HepG2 (cell line): ENCODE results near the gene NEDD8. TPM values are rescaled to one million over a fixed set of nuclear protein-coding genes. Genes with fewer than 3 reads are reported as not detected.

Experiments used
- ARNTL ChIP-seq: sonication (generic); formaldehyde crosslinking; IDR thresholded peaks from 2 replicates; pipeline ENCODE4 v1.4.0; 2020; ENCODE audit warnings: mild to moderate bottlenecking, missing genetic modification reagents
- CBFB ChIP-seq: sonication (generic); formaldehyde crosslinking; IDR thresholded peaks from 2 replicates; pipeline ENCODE4 v1.4.0; 2020; ENCODE audit warnings: missing genetic modification reagents
- CC2D1A ChIP-seq: sonication (generic); formaldehyde crosslinking; IDR thresholded peaks from 2 replicates; pipeline ENCODE4 v1.8.1; 2023; ENCODE audit warnings: mild to moderate bottlenecking, missing genetic modification reagents
- CHD4 ChIP-seq: fragments of 200-600 bp; sonication (generic); IDR thresholded peaks from 2 replicates; pipeline ENCODE4 v1.7.0; 2017; ENCODE audit warnings: mild to moderate bottlenecking, low read length, borderline replicate concordance
- DRAP1 ChIP-seq: IDR thresholded peaks from 2 replicates; pipeline ENCODE4 v1.6.1; 2016; ENCODE audit warnings: missing genetic modification reagents, missing compliant biosample characterization
- HNF1B ChIP-seq: sonication (generic); formaldehyde crosslinking; IDR thresholded peaks from 2 replicates; pipeline ENCODE4 v1.5.1; 2020; ENCODE audit warnings: mild to moderate bottlenecking, moderate library complexity, missing genetic modification reagents
- LRRFIP1 ChIP-seq: sonication (generic); formaldehyde crosslinking; conservative IDR thresholded peaks from 2 replicates; pipeline ENCODE4 v1.4.0; 2020; ENCODE audit warnings: missing genetic modification reagents
- MEIS2 ChIP-seq: sonication (generic); formaldehyde crosslinking; IDR thresholded peaks from 2 replicates; pipeline ENCODE4 v1.9.0; 2021; ENCODE audit warnings: mild to moderate bottlenecking, missing genetic modification reagents
- NCOA5 ChIP-seq: sonication (generic); formaldehyde crosslinking; IDR thresholded peaks from 2 replicates; pipeline ENCODE4 v1.4.0; 2020; ENCODE audit warnings: missing genetic modification reagents
- NCOR1 ChIP-seq: fragments of 200-600 bp; sonication (generic); IDR thresholded peaks from 2 replicates; pipeline ENCODE4 v1.7.0; 2017; ENCODE audit warnings: antibody characterized with exemption, low read length, borderline replicate concordance
- NR2F6 ChIP-seq, 2 experiments: IDR thresholded peaks; 2 replicates each; pipeline ENCODE4 v1.6.1; 2016; ENCODE audit warnings: antibody characterized with exemption in 1 of 2, mild to moderate bottlenecking in 1 of 2
- PHB2 ChIP-seq: fragments of 450-650 bp; IDR thresholded peaks from 2 replicates; pipeline ENCODE4 v1.6.1; 2018; ENCODE audit not compliant: partially characterized antibody
- SRSF1 ChIP-seq: fragments of 200-400 bp; formaldehyde crosslinking; optimal IDR thresholded peaks from 2 replicates; pipeline ENCODE3; 2017; ENCODE audit warnings: mild to moderate bottlenecking, low read depth, low read length, moderate library complexity
- ZC3H13 ChIP-seq: sonication (generic); formaldehyde crosslinking; IDR thresholded peaks from 2 replicates; pipeline ENCODE4 v1.8.1; 2023; ENCODE audit warnings: mild to moderate bottlenecking, missing genetic modification reagents, moderate library complexity
- ZNF18 ChIP-seq: sonication (generic); formaldehyde crosslinking; IDR thresholded peaks from 2 replicates; pipeline ENCODE4 v1.8.0; 2022; ENCODE audit warnings: mild to moderate bottlenecking, missing genetic modification reagents; ENCODE audit not compliant: insufficient replicate concordance
- ZNF563 ChIP-seq: sonication (generic); formaldehyde crosslinking; IDR thresholded peaks from 2 replicates; pipeline ENCODE4 v1.8.0; 2022; ENCODE audit warnings: mild to moderate bottlenecking, moderate library complexity, missing genetic modification reagents
- ZNF7 ChIP-seq: IDR thresholded peaks from 2 replicates; pipeline ENCODE4 v1.6.1; 2016; ENCODE audit warnings: missing biosample characterization, missing genetic modification reagents
- polyA plus RNA-seq, 8 experiments: library from polyadenylated mRNA; depleted of rRNA in 3 of 8; stranded (reverse) in 7 of 8; unstranded in 1 of 8; fragments of >200 nt; fragmentation: Illumina TruSeq in 4 of 8; extraction: Trizol in 4 of 8; gene quantifications; 2 replicates each; pipeline versions ENCODE4 v1.2.1 to v1.2.3, GENCODE V29; 2011 to 2016; ENCODE audit warnings: low read depth in 4 of 8, missing spikeins in 1 of 8, mixed read lengths in 1 of 8; ENCODE audit not compliant: insufficient read depth in 1 of 8
- total RNA-seq, 5 experiments: library from RNA; depleted of rRNA; stranded (reverse); fragments of >200 nt; fragmentation: Illumina TruSeq; extraction: Trizol; gene quantifications; 2 replicates each; pipeline ENCODE4 v1.2.3, GENCODE V29; 2016; ENCODE audit warnings: low read depth in 1 of 5
- TF ChIP-seq, protein P1 (sequence below): sonication (generic); formaldehyde crosslinking; conservative IDR thresholded peaks from 2 replicates; pipeline ENCODE4 v1.8.0; 2022; ENCODE audit warnings: low read depth, missing genetic modification reagents
- TF ChIP-seq, protein P2 (sequence below): sonication (generic); formaldehyde crosslinking; IDR thresholded peaks from 2 replicates; pipeline ENCODE4 v1.8.0; 2022; ENCODE audit warnings: mild to moderate bottlenecking, missing genetic modification reagents

The NEDD8 gene
- total and polyA plus RNA-seq, 2 of the 13 experiments (the other 11 are each of a cell fraction or from before 2014, with no cell fraction given), result 535 to 713 TPM

- TF ChIP-seq, protein P1, sequence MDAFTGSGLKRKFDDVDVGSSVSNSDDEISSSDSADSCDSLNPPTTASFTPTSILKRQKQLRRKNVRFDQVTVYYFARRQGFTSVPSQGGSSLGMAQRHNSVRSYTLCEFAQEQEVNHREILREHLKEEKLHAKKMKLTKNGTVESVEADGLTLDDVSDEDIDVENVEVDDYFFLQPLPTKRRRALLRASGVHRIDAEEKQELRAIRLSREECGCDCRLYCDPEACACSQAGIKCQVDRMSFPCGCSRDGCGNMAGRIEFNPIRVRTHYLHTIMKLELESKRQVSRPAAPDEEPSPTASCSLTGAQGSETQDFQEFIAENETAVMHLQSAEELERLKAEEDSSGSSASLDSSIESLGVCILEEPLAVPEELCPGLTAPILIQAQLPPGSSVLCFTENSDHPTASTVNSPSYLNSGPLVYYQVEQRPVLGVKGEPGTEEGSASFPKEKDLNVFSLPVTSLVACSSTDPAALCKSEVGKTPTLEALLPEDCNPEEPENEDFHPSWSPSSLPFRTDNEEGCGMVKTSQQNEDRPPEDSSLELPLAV (CRISPR knock-in tag), result no peak
- TF ChIP-seq, protein P2, sequence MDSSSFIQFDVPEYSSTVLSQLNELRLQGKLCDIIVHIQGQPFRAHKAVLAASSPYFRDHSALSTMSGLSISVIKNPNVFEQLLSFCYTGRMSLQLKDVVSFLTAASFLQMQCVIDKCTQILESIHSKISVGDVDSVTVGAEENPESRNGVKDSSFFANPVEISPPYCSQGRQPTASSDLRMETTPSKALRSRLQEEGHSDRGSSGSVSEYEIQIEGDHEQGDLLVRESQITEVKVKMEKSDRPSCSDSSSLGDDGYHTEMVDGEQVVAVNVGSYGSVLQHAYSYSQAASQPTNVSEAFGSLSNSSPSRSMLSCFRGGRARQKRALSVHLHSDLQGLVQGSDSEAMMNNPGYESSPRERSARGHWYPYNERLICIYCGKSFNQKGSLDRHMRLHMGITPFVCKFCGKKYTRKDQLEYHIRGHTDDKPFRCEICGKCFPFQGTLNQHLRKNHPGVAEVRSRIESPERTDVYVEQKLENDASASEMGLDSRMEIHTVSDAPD (CRISPR knock-in tag), result peak; percentile 94; the same call in 1 of the 2 replicates
- TF ChIP-seq DRAP1 (peak; percentile 94), SRSF1 (peak; percentile 99), ZNF18 (peak; percentile 92), CHD4 (no peak; the same call in 1 of the 2 replicates), ARNTL (peak; percentile 83; the same call in 1 of the 2 replicates), HNF1B (CRISPR knock-in tag) (peak; percentile 94), CC2D1A (CRISPR knock-in tag) (peak; percentile 94; the same call in 1 of the 2 replicates), LRRFIP1 (peak; percentile 86; the same call in 1 of the 2 replicates), MEIS2 (CRISPR knock-in tag) (peak; percentile 99), PHB2 (no peak), ZC3H13 (CRISPR knock-in tag) (peak; percentile 96), NCOA5 (CRISPR knock-in tag) (no peak; the same call in 1 of the 2 replicates), NCOR1 (no peak), NR2F6 (IDR thresholded peaks at IDR 0.05) (peak; percentile 18; the same call in 1 of the 2 replicates), NR2F6 (CRISPR knock-in tag; IDR thresholded peaks at IDR 0.05) (peak; percentile 78), ZNF563 (CRISPR knock-in tag) (peak; percentile 81; the same call in 1 of the 2 replicates), CBFB (CRISPR knock-in tag) (peak; percentile 97), ZNF7 (CRISPR knock-in tag) (peak; percentile 22; the same call in 1 of the 2 replicates)
Observed at GRCh38 chr14:24215495-24216344, 16.4 kb downstream of the NEDD8 start, which contains the start of gene MDP1 (continued).
